GM12874 (cell line): ENCODE data around the gene PNPLA7.

ENCODE experiments used
- TF ChIP-seq, protein P1 (sequence below): IDR thresholded peaks from 2 replicates; pipeline ENCODE4 v1.5.1; 2011; ENCODE audit warnings: low read depth, mild to moderate bottlenecking, control low read depth, low read length, moderate library complexity; ENCODE audit not compliant: insufficient read depth

PNPLA7 gene

DNA sequence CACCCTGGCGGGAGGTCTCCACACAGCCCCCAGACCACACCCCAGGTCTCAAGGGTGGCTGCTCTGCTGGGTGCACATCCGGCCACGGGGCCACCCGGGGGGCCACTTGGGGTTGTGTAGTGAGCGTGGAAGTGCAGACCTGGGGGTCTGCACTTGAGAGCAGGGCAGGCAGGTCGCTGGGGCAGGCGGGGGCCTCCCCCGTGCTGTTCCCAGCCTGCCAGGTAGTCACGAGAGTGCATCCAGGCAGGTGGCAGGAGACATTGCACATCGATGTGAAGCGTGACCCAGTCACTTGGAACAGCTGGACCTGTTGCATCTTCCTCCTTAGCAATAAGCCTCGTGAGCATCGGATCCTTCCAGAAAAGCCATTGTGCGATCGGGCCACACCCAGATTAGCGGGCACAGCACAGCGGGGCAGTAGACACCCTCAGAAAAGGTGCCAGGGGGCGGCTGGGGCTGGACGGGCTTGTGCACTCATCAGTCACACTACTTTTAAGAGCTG is 104.2 kb downstream of the PNPLA7 start:
- TF ChIP-seq, protein P1, sequence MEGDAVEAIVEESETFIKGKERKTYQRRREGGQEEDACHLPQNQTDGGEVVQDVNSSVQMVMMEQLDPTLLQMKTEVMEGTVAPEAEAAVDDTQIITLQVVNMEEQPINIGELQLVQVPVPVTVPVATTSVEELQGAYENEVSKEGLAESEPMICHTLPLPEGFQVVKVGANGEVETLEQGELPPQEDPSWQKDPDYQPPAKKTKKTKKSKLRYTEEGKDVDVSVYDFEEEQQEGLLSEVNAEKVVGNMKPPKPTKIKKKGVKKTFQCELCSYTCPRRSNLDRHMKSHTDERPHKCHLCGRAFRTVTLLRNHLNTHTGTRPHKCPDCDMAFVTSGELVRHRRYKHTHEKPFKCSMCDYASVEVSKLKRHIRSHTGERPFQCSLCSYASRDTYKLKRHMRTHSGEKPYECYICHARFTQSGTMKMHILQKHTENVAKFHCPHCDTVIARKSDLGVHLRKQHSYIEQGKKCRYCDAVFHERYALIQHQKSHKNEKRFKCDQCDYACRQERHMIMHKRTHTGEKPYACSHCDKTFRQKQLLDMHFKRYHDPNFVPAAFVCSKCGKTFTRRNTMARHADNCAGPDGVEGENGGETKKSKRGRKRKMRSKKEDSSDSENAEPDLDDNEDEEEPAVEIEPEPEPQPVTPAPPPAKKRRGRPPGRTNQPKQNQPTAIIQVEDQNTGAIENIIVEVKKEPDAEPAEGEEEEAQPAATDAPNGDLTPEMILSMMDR: no peak

- TF ChIP-seq, protein P1: peak; percentile 85
These were observed 104.9 kb downstream of the PNPLA7 start for GRCh38 chr9:137445275-137445807.

DNA sequence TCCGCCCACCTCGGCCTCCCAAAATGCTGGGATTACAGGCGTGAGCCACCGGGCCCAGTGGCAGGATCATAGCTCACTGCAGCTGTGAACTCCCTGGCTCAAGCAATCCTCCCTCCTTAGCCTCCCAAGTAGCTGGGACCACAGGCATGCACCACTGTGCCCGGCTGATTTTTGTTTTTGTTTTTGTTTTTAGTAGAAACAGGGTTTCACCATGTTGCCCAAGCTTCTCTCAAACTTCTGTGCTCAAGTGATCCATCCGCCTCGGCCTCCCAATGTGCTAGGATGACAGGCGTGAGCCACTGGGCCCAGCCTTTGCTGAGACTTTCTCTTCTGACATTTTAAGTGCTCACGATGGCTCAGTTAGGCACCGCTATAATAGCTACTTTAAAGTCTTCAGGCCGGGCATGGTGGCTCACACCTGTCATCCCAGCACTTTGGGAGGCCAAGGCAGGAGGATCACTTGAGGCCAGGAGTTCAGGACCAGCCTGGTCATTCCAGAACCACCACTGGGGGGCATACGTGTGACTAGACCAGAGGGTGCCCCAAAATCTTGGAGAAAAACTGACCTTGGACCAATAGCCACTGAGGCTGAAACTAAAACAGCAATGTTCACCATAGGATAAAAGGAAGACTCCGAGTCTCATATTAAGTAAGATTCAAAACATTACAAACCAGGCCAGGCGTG is 106.0 kb downstream of the PNPLA7 start:
- TF ChIP-seq, protein P1: no peak

GRCh38 chr9:137441935-137442321 is 108.3 kb downstream of the PNPLA7 start:
- TF ChIP-seq, protein P1: no peak

DNA sequence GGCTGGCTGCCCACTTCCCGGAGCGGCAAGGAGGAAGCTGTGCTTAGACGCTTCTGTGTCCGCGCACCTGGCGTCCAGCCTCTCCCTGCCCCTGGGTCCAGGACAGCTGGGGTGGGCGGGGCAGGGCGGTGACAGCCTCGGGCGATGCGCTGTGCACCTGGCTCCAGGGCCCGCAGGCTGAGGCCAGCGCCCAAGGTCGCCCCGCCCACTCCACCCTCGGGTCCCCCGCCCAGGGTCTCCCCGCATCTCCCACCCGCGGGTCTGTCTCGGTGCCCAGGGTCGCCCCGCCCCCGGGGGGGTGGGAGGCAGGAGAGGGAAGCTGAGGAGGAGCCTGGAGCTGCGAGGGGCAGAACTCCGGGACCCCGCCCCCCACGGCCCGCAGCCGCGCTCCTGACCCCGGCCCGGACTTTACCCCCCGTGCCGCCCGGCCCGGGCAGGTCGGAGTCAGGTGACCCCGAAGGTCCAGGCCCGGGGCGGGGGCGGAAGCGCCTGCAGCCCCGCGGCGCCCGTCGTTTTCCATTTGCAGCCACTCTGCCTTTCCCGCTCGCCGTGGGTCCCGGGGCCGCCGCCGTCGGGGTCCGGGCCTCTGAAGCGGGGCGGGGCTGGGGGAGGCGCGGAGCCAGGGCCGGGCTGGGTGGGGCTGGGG is 108.8 kb downstream of the PNPLA7 start, which contains the start of gene ENTPD8:
Gene ENTPD8, minus strand, starts transcription at position 69 of the 646 bp plus-strand sequence. CDS start 3,072 bp downstream, outside the sequence.
- TF ChIP-seq, protein P1: no peak

- TF ChIP-seq, protein P1: no peak
These were observed 111.0 kb downstream of the PNPLA7 start for GRCh38 chr9:137439158-137439714.

DNA sequence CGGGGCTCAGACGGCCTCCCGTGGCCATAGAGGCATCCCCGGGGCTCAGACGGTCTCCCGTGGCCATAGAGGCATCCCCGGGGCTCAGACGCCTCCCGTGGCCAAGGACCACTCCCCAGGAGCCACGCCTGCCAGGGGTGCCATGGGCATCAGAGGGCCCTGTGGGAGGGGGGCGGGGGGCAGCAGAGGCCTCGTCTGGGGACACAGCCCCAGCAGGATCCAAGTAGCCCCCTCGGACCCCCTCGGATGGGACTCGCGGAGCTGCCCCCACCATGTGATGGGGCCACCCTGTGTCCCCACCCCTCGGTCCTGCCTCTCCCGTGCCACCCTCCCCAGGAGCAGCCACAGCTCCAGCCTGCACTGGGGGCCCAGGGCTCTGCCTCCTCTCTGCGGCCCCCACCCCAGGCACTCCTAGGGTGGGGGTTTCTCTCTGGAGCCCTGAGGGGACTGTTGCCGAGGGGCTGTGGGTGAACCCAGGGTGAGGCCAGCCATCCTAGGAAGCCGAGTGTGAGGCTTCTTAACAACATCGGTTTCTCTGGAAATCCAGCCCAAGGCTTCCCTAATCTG is 111.5 kb downstream of the PNPLA7 start:
- TF ChIP-seq, protein P1: no peak
